HG02981 (cell line): ENCODE results near the gene SMARCA4.
A peak's percentile ranks its signal among the peaks of the same experiment; 100 is the strongest.
"Not testable (repeated sequence)": the region's sequence is repeated elsewhere in the genome, so short reads cannot be mapped to it uniquely, and the experiment has no call there.

Source experiments
- ATAC-seq: cut with Tn5 transposase; IDR thresholded peaks from one replicate; pipeline ENCODE4 v1.9.1; 2021; ENCODE audit warnings: mild to moderate bottlenecking, moderate library complexity; ENCODE audit not compliant: unreplicated experiment

The SMARCA4 gene

DNA sequence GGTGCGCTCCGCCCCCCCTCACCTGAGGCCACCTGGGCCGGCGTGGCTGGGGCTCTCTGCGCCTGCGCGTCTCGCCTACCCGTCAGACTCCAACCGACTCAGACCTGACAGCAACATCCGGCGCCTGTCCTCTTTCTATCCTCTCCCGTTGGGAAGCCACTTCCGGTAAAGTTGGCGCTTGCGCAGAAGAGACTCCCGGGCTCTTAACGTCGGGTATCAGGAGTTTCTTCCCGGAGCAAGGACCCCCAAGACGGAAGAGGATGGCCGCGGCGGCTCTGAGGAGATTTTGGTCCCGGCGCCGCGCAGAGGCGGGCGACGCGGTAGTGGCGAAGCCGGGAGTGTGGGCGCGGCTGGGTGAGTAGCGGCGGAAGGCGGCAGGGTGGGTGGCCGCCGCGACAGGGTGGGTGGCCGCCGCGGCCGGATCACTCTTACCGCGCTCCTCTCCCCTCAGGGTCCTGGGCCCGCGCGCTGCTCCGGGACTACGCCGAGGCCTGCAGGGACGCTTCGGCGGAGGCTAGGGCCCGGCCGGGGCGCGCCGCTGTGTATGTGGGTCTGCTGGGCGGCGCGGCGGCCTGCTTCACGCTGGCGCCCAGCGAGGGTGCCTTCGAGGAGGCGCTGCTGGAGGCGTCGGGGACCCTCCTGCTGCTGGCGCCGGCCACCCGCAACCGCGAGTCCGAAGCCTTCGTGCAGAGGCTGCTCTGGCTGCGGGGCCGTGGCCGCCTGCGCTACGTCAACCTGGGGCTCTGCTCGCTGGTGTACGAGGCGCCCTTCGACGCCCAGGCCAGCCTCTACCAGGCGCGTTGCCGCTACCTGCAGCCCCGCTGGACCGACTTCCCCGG, 32.0 kb upstream of the SMARCA4 start, which contains the start of the genes TIMM29 and YIPF2:
TIMM29 (plus strand) TSS at position 249 of the 839 bp plus-strand sequence; CDS start at position 261, 12 bp downstream.
YIPF2 (minus strand) TSS at position 77 of the 839 bp plus-strand sequence. CDS start 229 bp downstream, outside the sequence.
- peak; percentile 81 for ATAC-seq

- ATAC-seq: no peak
Measured at GRCh38 chr19:10929402-10929794, 31.4 kb upstream of the SMARCA4 start.

GRCh38 chr19:10935371-10936059, 25.3 kb upstream of the SMARCA4 start:
- no peak for ATAC-seq

DNA sequence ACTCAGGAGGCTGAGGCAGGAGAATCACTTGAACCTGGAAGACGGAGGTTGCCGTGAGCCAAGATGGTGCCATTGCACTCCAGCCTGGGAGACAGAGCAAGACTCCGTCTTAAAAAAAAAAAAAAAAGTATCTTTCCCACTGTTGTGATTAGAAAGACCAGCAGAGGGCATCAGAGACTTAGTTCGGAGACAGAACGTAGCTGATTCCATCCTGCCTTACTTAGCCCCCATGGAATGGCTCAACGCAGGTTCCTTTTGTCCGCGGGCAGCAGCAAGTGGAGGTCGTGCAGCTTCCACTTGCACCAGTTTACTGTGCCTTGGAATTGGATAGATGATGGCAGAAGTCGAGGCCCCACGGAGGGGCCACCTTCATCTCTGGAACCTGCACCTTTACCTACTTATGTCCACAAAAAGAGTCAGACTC, 24.2 kb upstream of the SMARCA4 start:
- ATAC-seq: no peak

DNA sequence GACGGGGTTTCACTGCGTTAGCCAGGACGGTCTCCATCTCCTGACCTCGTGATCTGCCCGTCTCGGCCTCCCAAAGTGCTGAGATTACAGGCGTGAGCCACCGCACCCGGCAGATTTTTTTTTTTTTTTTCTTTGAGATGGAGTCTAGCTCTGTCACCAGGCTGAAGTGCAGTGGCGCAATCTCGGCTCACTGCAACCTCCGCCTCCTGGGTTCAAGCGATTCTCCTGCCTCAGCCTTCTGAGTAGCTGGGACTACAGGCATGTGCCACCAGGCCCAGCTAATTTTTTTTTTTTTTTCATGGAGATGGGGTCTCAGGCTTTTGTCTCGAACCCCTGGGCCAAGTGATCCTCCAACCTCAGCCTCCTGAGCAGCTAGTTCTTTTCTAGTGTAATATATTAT, 19.2 kb upstream of the SMARCA4 start:
- ATAC-seq: not testable (repeated sequence)

GRCh38 chr19:10943412-10943811, 17.4 kb upstream of the SMARCA4 start:
- not testable (repeated sequence) for ATAC-seq

DNA sequence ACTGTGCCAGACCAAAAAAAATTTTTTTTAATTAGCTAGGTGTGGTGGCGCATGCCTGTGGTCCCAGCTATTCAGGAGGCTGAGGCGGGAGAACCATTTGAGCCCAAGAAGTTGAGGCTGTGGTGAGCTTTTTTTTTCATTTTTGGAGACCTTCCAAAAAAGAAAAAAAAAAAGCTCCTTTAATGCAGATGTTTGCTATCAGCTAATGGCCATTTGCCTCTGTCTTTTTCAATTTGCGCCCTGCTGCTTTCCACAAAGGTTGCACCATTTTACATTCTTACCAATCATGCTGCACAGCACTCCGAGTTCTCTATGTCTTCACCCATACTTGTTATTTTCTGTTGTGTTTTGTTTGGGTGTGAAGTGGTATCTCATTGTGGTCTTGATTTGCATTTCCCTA, 15.6 kb upstream of the SMARCA4 start:
- ATAC-seq: no peak

GRCh38 chr19:10946958-10947657, 13.7 kb upstream of the SMARCA4 start:
- no peak for ATAC-seq

DNA sequence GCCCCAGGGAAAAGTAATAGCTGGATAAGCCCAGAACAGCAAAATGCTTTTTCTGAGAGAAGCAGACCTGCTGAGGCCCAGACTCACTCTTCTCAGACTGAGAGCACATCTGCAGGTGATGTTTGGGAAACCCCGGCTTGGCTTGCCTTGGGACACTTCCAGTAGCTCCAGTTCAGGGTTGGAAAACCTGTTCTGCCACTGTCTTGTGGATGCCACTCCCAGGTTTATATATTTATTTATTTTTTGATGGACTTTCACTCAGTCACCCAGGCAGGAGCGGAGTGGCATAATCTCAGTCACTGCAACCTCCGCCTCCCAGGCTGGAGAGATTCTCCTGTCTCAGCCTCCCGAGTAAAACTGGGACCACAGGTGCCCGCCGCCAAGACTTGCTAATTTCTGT, 8.0 kb upstream of the SMARCA4 start:
- ATAC-seq: no peak

- ATAC-seq: not testable (repeated sequence)
Measured at GRCh38 chr19:10959277-10959968, 1.4 kb upstream of the SMARCA4 start.

GRCh38 chr19:10961073-10961860, 437 bp downstream of the SMARCA4 start:
- peak; percentile 28 for ATAC-seq

DNA sequence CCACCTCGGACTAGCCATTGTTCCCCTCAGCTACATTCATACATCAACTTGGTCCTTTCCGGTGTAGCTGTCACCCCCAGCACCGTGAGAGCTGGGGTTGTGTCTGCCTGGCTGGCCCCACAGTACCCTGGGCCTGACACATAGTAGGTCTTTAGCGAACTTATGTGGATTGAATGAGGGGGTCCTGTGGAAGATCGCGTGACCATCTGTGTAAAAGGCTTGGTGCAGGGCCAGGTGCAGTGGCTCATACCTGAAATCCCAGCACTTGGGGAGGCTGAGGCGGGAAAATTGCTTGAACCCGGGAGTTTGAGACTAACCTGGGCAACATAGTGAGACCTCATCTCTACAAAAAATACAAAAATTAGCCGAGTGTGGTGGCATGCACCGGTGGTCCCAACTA, 2.0 kb downstream of the SMARCA4 start:
- no peak for ATAC-seq

GRCh38 chr19:10963865-10964264, 3.0 kb downstream of the SMARCA4 start:
- no peak for ATAC-seq

- ATAC-seq: no peak
Measured at GRCh38 chr19:10964903-10965302, 4.1 kb downstream of the SMARCA4 start.

- ATAC-seq: no peak
Measured at GRCh38 chr19:10965398-10965797, 4.6 kb downstream of the SMARCA4 start.

DNA sequence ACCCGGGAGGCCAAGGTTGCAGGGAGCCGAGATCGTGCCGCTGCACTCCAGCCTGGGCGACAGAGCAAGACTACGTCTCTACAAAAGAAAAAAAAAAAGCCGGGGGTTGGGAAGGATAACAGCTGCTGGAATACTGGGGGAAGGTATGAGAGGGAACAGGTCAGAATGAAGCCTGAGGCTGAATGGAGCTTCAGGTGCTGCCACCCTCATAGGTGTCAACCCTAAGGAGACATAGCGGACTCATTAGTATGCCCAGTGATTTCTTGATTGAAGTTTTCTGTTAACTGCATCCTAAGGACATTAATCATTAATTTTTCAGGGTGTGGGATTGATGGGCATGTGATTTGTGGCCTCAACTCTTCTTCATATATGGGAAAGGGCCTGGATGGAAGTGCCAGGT, 6.0 kb downstream of the SMARCA4 start:
- ATAC-seq: no peak

- ATAC-seq: no peak
Measured at GRCh38 chr19:10968527-10969135, 7.8 kb downstream of the SMARCA4 start.

DNA sequence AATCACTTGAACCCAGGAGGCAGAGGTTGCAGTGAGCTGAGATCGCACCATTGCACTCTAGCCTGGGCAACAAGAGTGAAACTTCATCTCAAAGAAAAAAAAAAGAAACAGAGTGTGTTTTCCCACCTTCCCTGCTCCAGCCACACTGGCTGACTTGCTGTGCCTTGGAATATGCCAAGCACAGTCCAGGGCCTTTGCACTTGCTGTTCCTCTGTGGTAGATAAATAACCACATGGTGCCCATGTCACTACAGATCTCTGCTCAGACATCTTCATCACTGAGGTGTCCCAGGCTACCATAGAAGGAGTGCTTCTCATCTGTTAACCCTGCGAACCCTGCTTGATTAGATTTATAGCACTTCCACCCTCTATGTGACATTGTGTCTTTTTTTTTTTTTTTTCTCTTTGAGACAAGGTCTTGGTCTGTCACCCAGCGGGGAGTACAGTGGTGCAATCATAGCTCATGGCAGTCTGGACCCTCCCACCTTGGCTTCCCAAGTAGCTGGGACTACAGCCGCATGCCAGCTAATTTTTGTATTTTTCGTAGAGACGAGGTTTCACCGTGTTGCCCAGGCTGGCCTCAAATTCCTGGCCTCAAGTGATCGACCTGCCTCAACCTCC, 10.4 kb downstream of the SMARCA4 start:
- ATAC-seq: no peak
